GM12875 (cell line): ENCODE data around the gene ALLC.

Experiments used
- H3K4me3 ChIP-seq: one replicate; pipeline ENCODE4 v1.5.1; 2011; ENCODE audit warnings: low read depth, low read length, control low read depth
- TF ChIP-seq, protein P1 (sequence below): IDR thresholded peaks from 2 replicates; pipeline ENCODE4 v1.5.1; 2011; ENCODE audit warnings: low read depth, mild to moderate bottlenecking, control low read depth, inconsistent platforms, low read length, moderate library complexity, borderline replicate concordance; ENCODE audit not compliant: insufficient read depth

ALLC gene

DNA sequence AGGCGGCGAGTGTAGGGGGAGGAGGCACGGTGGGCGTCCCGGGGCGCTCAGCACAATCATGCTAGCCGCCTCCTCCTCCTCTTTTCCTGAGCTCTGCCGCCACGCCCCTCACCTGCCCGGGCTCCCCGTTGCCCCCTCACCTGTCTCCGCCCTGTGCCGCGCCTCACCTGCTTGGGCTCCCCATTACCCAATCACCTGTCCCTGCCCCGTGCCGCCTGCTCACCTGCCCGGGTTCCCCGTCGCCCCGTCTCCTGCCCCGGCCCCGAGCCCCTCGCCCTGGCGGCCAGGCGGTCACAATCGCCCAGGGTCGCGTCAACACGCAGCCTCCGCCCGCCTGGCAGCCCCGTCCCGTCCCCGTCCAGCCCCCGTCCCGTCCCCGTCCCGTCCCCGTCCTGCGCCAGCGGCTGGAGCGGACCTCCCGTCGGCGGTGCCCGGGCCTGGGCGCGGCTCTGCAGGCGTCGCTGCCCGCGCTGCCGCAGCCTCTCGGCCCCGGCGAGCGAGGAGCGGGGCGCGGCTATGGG, 45.3 kb downstream of the ALLC start, which contains the start of gene DCDC2C:
Gene DCDC2C, plus strand, starts transcription at position 340 of the 521 bp plus-strand sequence. Its CDS starts 177 bp downstream, at position 517.
- H3K4me3 ChIP-seq: no peak within 1 kb of the TSS
- TF ChIP-seq, protein P1, sequence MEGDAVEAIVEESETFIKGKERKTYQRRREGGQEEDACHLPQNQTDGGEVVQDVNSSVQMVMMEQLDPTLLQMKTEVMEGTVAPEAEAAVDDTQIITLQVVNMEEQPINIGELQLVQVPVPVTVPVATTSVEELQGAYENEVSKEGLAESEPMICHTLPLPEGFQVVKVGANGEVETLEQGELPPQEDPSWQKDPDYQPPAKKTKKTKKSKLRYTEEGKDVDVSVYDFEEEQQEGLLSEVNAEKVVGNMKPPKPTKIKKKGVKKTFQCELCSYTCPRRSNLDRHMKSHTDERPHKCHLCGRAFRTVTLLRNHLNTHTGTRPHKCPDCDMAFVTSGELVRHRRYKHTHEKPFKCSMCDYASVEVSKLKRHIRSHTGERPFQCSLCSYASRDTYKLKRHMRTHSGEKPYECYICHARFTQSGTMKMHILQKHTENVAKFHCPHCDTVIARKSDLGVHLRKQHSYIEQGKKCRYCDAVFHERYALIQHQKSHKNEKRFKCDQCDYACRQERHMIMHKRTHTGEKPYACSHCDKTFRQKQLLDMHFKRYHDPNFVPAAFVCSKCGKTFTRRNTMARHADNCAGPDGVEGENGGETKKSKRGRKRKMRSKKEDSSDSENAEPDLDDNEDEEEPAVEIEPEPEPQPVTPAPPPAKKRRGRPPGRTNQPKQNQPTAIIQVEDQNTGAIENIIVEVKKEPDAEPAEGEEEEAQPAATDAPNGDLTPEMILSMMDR: no peak

DNA sequence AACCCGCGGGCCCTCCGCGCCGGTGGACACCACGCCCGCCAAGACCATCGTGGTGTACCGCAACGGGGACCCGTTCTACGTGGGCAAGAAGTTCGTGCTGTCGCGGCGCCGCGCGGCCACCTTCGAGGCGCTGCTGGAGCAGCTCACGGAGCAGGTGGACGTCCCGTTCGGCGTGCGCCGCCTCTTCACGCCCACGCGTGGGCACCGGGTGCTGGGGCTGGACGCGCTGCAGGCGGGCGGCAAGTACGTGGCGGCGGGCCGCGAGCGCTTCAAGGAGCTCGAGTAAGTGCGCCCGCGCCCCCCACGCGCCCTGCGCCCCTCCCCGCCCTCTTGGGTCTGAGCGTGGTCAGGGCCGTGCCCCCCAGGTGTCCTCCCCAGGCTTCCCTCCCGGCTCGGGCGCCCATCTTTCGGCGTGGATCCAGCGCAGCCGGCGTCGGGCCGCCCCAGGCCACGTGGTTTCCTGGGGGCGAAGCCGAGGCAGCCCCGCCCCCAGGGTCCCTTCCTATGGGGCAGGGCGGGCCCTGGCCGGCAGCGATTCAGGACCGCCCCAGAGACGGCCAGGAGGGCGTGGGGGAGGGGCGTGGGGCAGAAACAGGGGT, 45.9 kb downstream of the ALLC start:
- no peak overlapping the region for H3K4me3 ChIP-seq
- TF ChIP-seq, protein P1: no peak

DNA sequence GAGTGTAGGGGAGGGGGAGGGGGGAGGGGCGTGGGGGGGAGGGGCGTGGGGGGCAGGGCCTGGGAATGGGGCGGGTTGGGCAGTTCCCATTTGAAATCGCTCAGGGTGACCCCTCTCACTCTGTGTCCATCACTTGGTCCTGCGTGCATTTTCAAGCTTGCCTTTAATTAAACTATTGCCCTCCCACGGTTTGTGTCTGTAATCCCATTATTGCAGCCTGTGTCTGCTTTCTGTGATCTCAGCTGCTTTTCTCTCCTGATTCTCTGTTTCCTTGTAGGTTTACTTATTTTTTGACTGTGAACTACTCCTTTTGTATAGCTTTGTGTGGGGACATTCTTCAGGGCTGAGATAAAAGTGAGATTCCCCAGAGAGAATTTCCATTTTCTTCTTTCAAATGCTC, 46.7 kb downstream of the ALLC start:
- TF ChIP-seq, protein P1: no peak
- H3K4me3 ChIP-seq: no peak overlapping the region

DNA sequence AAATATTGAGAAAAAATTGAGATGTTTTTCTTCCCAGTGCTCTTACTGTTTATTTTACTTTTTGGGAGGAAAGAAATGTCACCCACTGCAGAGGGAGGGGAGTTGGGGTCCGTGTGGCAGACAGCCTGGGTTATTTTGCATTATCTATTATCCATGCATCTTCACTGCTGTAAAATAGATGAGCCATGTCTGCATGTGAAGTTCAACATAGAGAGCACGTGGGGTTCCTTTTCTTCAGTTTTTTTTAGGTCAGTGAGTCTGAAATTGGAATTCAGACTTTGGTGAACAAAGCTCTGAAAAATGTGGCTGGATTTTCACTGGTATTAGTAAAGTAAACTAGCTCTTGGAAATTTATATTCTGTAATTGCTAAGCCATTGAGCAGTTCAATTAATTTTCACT, 47.8 kb downstream of the ALLC start:
- no peak overlapping the region for H3K4me3 ChIP-seq
- TF ChIP-seq, protein P1: no peak

DNA sequence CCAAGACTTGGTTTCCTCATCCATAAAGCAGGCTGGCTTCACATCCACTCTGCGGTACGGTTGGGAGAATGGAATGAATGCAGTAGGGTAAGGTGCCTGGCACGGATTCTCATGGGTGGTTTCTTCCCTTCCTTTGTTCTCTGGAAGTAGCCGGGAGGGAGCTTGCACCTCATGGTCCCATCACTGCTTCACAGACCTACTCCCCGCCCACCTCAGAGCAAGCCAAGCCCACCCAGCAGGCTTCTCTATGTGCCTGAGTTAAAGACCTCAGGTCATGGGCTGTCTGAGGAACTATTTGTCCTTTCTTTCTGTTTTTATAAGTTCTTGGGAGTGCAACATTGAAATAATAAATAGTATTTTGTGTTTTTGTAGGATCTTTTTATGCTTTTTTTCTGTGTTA, 48.9 kb downstream of the ALLC start:
- no peak overlapping the region for H3K4me3 ChIP-seq
- TF ChIP-seq, protein P1: no peak

DNA sequence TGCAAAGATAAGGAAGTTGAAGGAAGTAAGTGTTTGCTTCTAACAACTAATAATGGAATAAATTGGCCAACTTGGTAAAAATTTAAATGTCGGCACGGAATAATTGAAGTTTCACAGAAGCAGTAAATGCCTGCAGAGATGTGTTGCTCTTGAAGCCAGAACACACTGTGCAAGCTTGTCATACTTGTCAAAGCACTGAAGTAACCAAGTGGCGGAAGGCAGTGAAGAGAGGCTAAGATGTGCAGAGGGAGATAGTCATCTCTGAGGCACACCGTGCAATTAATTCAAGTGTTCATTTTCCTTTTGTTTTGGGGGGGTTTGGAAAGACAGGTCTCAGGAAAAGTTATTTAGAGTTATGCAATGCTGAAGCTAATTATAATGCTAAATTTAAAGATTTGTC, 50.6 kb downstream of the ALLC start:
- TF ChIP-seq, protein P1: no peak
- H3K4me3 ChIP-seq: no peak overlapping the region

DNA sequence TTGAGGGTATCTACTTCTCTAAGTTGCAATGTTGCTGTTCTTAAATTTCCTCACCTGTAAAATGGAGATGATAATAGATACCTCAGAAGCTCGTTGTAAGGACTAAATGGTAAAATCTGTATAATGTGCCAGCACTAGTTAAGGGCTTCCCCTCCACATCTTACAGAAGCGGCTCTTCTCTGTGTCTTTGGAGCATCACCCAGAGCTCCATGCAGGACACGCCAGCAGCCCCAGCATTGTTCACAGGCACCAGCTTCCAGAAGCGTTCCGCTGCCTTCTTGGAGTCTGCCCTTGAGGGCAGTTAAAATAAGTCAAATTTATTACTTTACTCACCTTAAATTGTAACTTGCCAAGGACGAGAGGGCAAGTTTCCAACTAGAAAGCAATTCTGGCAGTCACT, 51.2 kb downstream of the ALLC start:
- H3K4me3 ChIP-seq: no peak overlapping the region
- TF ChIP-seq, protein P1: no peak
